H1 (cell line): ENCODE measurements around the gene TMEM191B. TPM values are rescaled to one million over a fixed set of nuclear protein-coding genes. Genes with fewer than 3 reads are reported as not detected.
"Not testable (repeated sequence)": the region's sequence is repeated elsewhere in the genome, so short reads cannot be mapped to it uniquely, and the experiment has no call there.

Experiments used
- CTCF ChIA-PET: fragments of 300-600 bp; sonication (Branson Sonifier 250); formaldehyde crosslinking; loops from one replicate; lab custom pipeline; 2021; ENCODE audit not compliant: partially characterized antibody; lab: Charles Lee
- POLR2A ChIA-PET: fragments of 300-600 bp; sonication (Branson Sonifier 250); formaldehyde crosslinking; loops from one replicate; lab custom pipeline; 2021; ENCODE audit warnings: inconsistent platforms; ENCODE audit not compliant: partially characterized antibody; lab: Charles Lee
- DNase-seq, 2 experiments: peaks; one replicate each; pipeline versions ENCODE4 v3.0.0 to v3.0.0-alpha.2; 2010 to 2022; ENCODE audit warnings: low spot score in 2 of 2, low read depth in 1 of 2, mixed read lengths in 1 of 2
- FAIRE-seq: peaks from 2 replicates; lab custom pipeline; 2011; peaks lifted over from hg19 to GRCh38; lab: Jason Lieb, UNC
- H2AFZ ChIP-seq: 2 replicates; pipeline ENCODE4 v1.8.1; 2012; ENCODE audit warnings: low read length, inconsistent platforms
- H2AK5ac ChIP-seq: 2 replicates; pipeline ENCODE4 v1.6.1; 2013; ENCODE audit warnings: low read depth, low read length
- H2BK120ac ChIP-seq: replicated peaks from 2 replicates; pipeline ENCODE3; 2013; ENCODE audit warnings: low read depth, low read length, inconsistent platforms
- H2BK12ac ChIP-seq: 2 replicates; pipeline ENCODE4 v1.6.1; 2013; ENCODE audit warnings: low read depth, low read length
- H2BK15ac ChIP-seq: 2 replicates; pipeline ENCODE4 v1.6.1; 2013; ENCODE audit warnings: low read length
- H2BK20ac ChIP-seq: 2 replicates; pipeline ENCODE4 v1.6.1; 2013; ENCODE audit warnings: low read length
- H2BK5ac ChIP-seq: 2 replicates; pipeline ENCODE4 v1.6.1; 2013; ENCODE audit warnings: low read depth, low read length
- H3K14ac ChIP-seq: 2 replicates; pipeline ENCODE4 v1.6.1; 2013; ENCODE audit warnings: inconsistent platforms; ENCODE audit not compliant: insufficient read length
- H3K18ac ChIP-seq: 2 replicates; pipeline ENCODE4 v1.6.1; 2013; ENCODE audit warnings: low read length; ENCODE audit errors: extremely low read depth
- H3K23ac ChIP-seq: 2 replicates; pipeline ENCODE4 v1.6.1; 2013; ENCODE audit warnings: inconsistent platforms; ENCODE audit not compliant: insufficient read length
- H3K23me2 ChIP-seq: 2 replicates; pipeline ENCODE4 v1.6.1; 2013; ENCODE audit warnings: low read depth, low read length
- H3K27ac ChIP-seq: 2 replicates; pipeline ENCODE4 v1.6.1; 2011; ENCODE audit warnings: low read depth, low read length, inconsistent platforms
- H3K27me3 ChIP-seq, 4 experiments: replicated peaks in 1 of 4; 1 replicate in 1 of 4; 2 replicates in 3 of 4; pipeline versions ENCODE4 v1.6.1 to v1.8.1; 2011 to 2013; ENCODE audit warnings: low read length in 3 of 4, mild to moderate bottlenecking in 3 of 4, inconsistent platforms in 2 of 4, mixed read lengths in 2 of 4, moderate library complexity in 1 of 4; ENCODE audit not compliant: control insufficient read depth in 3 of 4, insufficient read depth in 3 of 4; ENCODE audit errors: extremely low read depth in 1 of 4
- H3K36me3 ChIP-seq, 4 experiments: 2 replicates each; pipeline versions ENCODE4 v1.6.1 to v1.8.1; 2011 to 2013; ENCODE audit warnings: mild to moderate bottlenecking in 4 of 4, low read length in 3 of 4, moderate library complexity in 2 of 4, control low read depth in 1 of 4, inconsistent platforms in 1 of 4; ENCODE audit not compliant: insufficient read depth in 4 of 4, control insufficient read depth in 2 of 4
- H3K4ac ChIP-seq: replicated peaks from 2 replicates; pipeline ENCODE3; 2013; ENCODE audit warnings: low read length, low read depth, mixed read lengths, inconsistent platforms; ENCODE audit not compliant: insufficient read length
- H3K4me1 ChIP-seq, 4 experiments: replicated peaks in 1 of 4; 1 replicate in 1 of 4; 2 replicates in 3 of 4; pipeline versions ENCODE4 v1.6.1 to v1.8.1; 2011 to 2013; ENCODE audit warnings: low read length in 3 of 4, inconsistent platforms in 2 of 4, mixed read lengths in 1 of 4; ENCODE audit not compliant: insufficient read depth in 4 of 4, control insufficient read depth in 3 of 4
- H3K4me2 ChIP-seq, 2 experiments: 2 replicates each; pipeline versions ENCODE4 v1.6.1 to v1.8.1; 2011 to 2013; ENCODE audit warnings: low read depth in 2 of 2, low read length in 2 of 2, control low read depth in 1 of 2, inconsistent platforms in 1 of 2, mild to moderate bottlenecking in 1 of 2; ENCODE audit not compliant: insufficient read depth in 1 of 2
- H3K4me3 ChIP-seq, 4 experiments: fragments of 200-600, 300-600 bp in 1 of 4; sonication (generic), shearing (Covaris generic), sonication (Bioruptor Twin) in 1 of 4; 2 replicates each; pipeline versions ENCODE4 v1.5.1 to v1.8.1; 2011 to 2016; ENCODE audit warnings: low read length in 4 of 4, low read depth in 3 of 4, control low read depth in 2 of 4, inconsistent platforms in 2 of 4, mild to moderate bottlenecking in 2 of 4, mixed read lengths in 1 of 4, moderate library complexity in 1 of 4; ENCODE audit not compliant: insufficient read depth in 2 of 4; ENCODE audit errors: extremely low read depth in 1 of 4
- H3K56ac ChIP-seq: replicated peaks from 2 replicates; pipeline ENCODE3; 2013; ENCODE audit warnings: low read depth, mild to moderate bottlenecking, mixed read lengths, low read length, inconsistent platforms; ENCODE audit not compliant: insufficient read length
- H3K79me1 ChIP-seq: 2 replicates; pipeline ENCODE4 v1.6.1; 2013; ENCODE audit warnings: low read depth, low read length, control low read depth
- H3K79me2 ChIP-seq, 2 experiments: 2 replicates each; pipeline versions ENCODE4 v1.6.1 to v1.8.1; 2012 to 2013; ENCODE audit warnings: low read length in 2 of 2, mild to moderate bottlenecking in 2 of 2, inconsistent platforms in 1 of 2; ENCODE audit not compliant: insufficient read depth in 2 of 2, control insufficient read depth in 1 of 2
- H3K9ac ChIP-seq, 4 experiments: replicated peaks in 1 of 4; 1 replicate in 1 of 4; 2 replicates in 3 of 4; pipeline versions ENCODE4 v1.6.1 to v1.8.1; 2011 to 2013; ENCODE audit warnings: low read depth in 3 of 4, low read length in 3 of 4, control low read depth in 2 of 4, mild to moderate bottlenecking in 2 of 4, moderate library complexity in 2 of 4, inconsistent platforms in 1 of 4; ENCODE audit errors: extremely low read depth in 1 of 4
- H3K9me3 ChIP-seq, 2 experiments: 2 replicates each; pipeline versions ENCODE4 v1.6.1 to v1.8.1; 2012 to 2013; ENCODE audit warnings: mild to moderate bottlenecking in 2 of 2, moderate library complexity in 2 of 2, control low read depth in 1 of 2, inconsistent platforms in 1 of 2, low read depth in 1 of 2, low read length in 1 of 2, mixed read lengths in 1 of 2; ENCODE audit not compliant: insufficient read depth in 2 of 2
- H4K20me1 ChIP-seq, 2 experiments: replicated peaks in 1 of 2; 2 replicates each; pipeline versions ENCODE3 to v1.8.1; 2011 to 2013; ENCODE audit warnings: inconsistent platforms in 2 of 2, low read length in 2 of 2, mild to moderate bottlenecking in 1 of 2; ENCODE audit not compliant: insufficient read depth in 2 of 2, control insufficient read depth in 1 of 2
- H4K5ac ChIP-seq: 2 replicates; pipeline ENCODE4 v1.6.1; 2013; ENCODE audit warnings: low read length, low read depth, mixed read lengths, inconsistent platforms; ENCODE audit not compliant: insufficient read length
- H4K8ac ChIP-seq: 2 replicates; pipeline ENCODE4 v1.8.0; 2013; ENCODE audit warnings: mild to moderate bottlenecking, moderate library complexity, low read length, inconsistent platforms; ENCODE audit not compliant: insufficient read depth; ENCODE audit errors: extremely low read depth
- H4K91ac ChIP-seq: replicated peaks from 2 replicates; pipeline ENCODE3; 2013; ENCODE audit warnings: low read length, mixed read lengths, inconsistent platforms; ENCODE audit not compliant: insufficient read length
- WGBS, 2 experiments: shearing (Covaris generic) in 1 of 2; methylation state at CpG; one replicate each; pipeline versions ENCODE4 v1.1.6 to v1.1.7; 2013 to 2015; ENCODE audit warnings: low lambda C conversion rate in 2 of 2, mixed read lengths in 2 of 2, inconsistent platforms in 1 of 2, low coverage in 1 of 2, missing lambda C conversion rate in 1 of 2; ENCODE audit not compliant: insufficient replicate concordance in 2 of 2, insufficient coverage in 1 of 2, insufficient read length in 1 of 2; ENCODE audit errors: extremely low coverage in 1 of 2, missing lambda C conversion rate in 1 of 2; 5-methylcytosine and 5-hydroxymethylcytosine counted together
- polyA plus RNA-seq, 7 experiments: library from polyadenylated mRNA; depleted of rRNA in 3 of 7; stranded (reverse) in 5 of 7; unstranded in 2 of 7; fragments of >200 nt in 5 of 7; fragments of 200-250 nt in 2 of 7; gene quantifications; 1 replicate in 5 of 7; 2 replicates in 1 of 7; 4 replicates in 1 of 7; pipeline versions ENCODE4 v1.2.1 to v1.2.3, GENCODE V29; 2011 to 2013; ENCODE audit warnings: missing spikeins in 2 of 7, mixed read lengths in 2 of 7
- total RNA-seq: library from RNA; stranded (reverse); fragmentation: NEBNext Ultra II Directional; extraction: Animal tissue kit (Norgen Biotek cat#: 25700); gene quantifications from 2 replicates; pipeline ENCODE4 v1.2.1, GENCODE V29; 2021

The TMEM191B gene
- total and polyA plus RNA-seq, 2 of the 8 experiments (the other 6 are each of a cell fraction or from before 2014, with no cell fraction given): 1.2 to 1.3 TPM

GRCh38 chr22:18518061-18518460 lies 9.5 kb upstream of the TMEM191B start, which contains the start of gene GGTLC3:
GGTLC3 (minus strand) TSS chr22:18518161; CDS start chr22:18517897, 264 bp downstream.
- H3K27ac ChIP-seq, H2BK15ac ChIP-seq, H3K4me2 ChIP-seq, H3K9me3 ChIP-seq, H3K4ac ChIP-seq, H4K5ac ChIP-seq, H2AK5ac ChIP-seq, H4K20me1 ChIP-seq, H2AFZ ChIP-seq, H2BK5ac ChIP-seq, H3K23me2 ChIP-seq, H4K91ac ChIP-seq, H3K9ac ChIP-seq, H2BK20ac ChIP-seq, H3K27me3 ChIP-seq, H3K79me2 ChIP-seq, CTCF ChIA-PET, H3K56ac ChIP-seq, FAIRE-seq, H3K18ac ChIP-seq, H3K4me3 ChIP-seq, DNase-seq, H2BK120ac ChIP-seq, POLR2A ChIA-PET, H2BK12ac ChIP-seq, H3K4me1 ChIP-seq, H3K36me3 ChIP-seq, H3K14ac ChIP-seq, H3K79me1 ChIP-seq, H3K23ac ChIP-seq, H4K8ac ChIP-seq: not testable (repeated sequence)
- no CpG with 5 or more reads among the region's 5 CpGs for WGBS, 2 experiments

GRCh38 chr22:18522762-18523161 lies 4.8 kb upstream of the TMEM191B start:
- H3K9ac ChIP-seq, POLR2A ChIA-PET: not testable (repeated sequence)

More at GRCh38 chr22:18522762-18523161, 4.8 kb upstream of the TMEM191B start:
- H3K9me3 ChIP-seq, H3K23ac ChIP-seq, H4K8ac ChIP-seq, H4K20me1 ChIP-seq, H3K4me3 ChIP-seq, H2AFZ ChIP-seq, H2BK12ac ChIP-seq, H2BK20ac ChIP-seq, CTCF ChIA-PET, FAIRE-seq, H3K18ac ChIP-seq, H3K79me2 ChIP-seq, H3K79me1 ChIP-seq, H3K4ac ChIP-seq, H4K5ac ChIP-seq, H3K14ac ChIP-seq, H3K23me2 ChIP-seq, H2BK15ac ChIP-seq, H4K91ac ChIP-seq, H3K27ac ChIP-seq, H3K36me3 ChIP-seq, H2BK120ac ChIP-seq, H3K27me3 ChIP-seq, DNase-seq, H2BK5ac ChIP-seq, H3K56ac ChIP-seq, H2AK5ac ChIP-seq, H3K4me1 ChIP-seq, H3K4me2 ChIP-seq: not testable (repeated sequence)
- no CpG with 5 or more reads among the region's 6 CpGs for WGBS, 2 experiments
